Activated naive CD4-positive, alpha-beta T cell treated with anti-CD3 and anti-CD28 coated beads, Interleukin-2, amount 10 ng/mL, durations not matched to agents 5 hours and 36 hours (primary cell): Measurements from ENCODE around the gene ABCG4. TPM values are rescaled to one million over a fixed set of nuclear protein-coding genes. Genes with fewer than 3 reads are reported as not detected.

ENCODE experiments used
- total RNA-seq, 2 experiments: library from RNA; stranded (reverse); gene quantifications; one replicate each; pipeline ENCODE4 v1.2.3, GENCODE V29; 2021

ABCG4 gene
- total RNA-seq, result not detected

GRCh38 chr11:119149018-119149785 lies at the start of gene ABCG4:
ABCG4 (plus strand) TSS chr11:119149052; CDS start chr11:119149966, 914 bp downstream.

GRCh38 chr11:119101759-119102423 lies 47.0 kb upstream of the ABCG4 start, which contains the start of gene DPAGT1:
DPAGT1 (minus strand) TSS chr11:119101853; CDS start chr11:119101655, 198 bp downstream.

GRCh38 chr11:119106564-119107537 lies 42.0 kb upstream of the ABCG4 start, which contains the start of gene C2CD2L:
C2CD2L (plus strand) TSS chr11:119107344; CDS start chr11:119107742, 398 bp downstream.

GRCh38 chr11:119121008-119121810 lies 27.6 kb upstream of the ABCG4 start, which contains the start of gene HINFP:
HINFP (plus strand) TSS chr11:119121580; CDS start chr11:119126945, 5,365 bp downstream.

GRCh38 chr11:119168471-119169281 lies 19.8 kb downstream of the ABCG4 start, which contains the start of gene NLRX1:
NLRX1 (plus strand) TSS chr11:119168725; CDS start chr11:119171404, 2,679 bp downstream.

GRCh38 chr11:119205574-119206510 lies 57.0 kb downstream of the ABCG4 start, which contains the start of gene CBL:
CBL (plus strand) TSS chr11:119206339; CDS start chr11:119206418, 79 bp downstream.

Other genes with a start within 250 kb of the ABCG4 start
- 10 to 100 TPM; 96.7 to 99.1 TPM for gene BCL9L, start 223.1 kb upstream of the ABCG4 start, total RNA-seq
- not detected for gene UPK2, start 192.8 kb upstream of the ABCG4 start, total RNA-seq
- gene FOXR1, start 177.3 kb upstream of the ABCG4 start, total RNA-seq, result not detected
- gene CENATAC, start 150.9 kb upstream of the ABCG4 start, total RNA-seq, result 10 to 100 TPM; 41.0 to 47.5 TPM
- 1,000 to 10,000 TPM; 1,829 to 1,882 TPM for gene RPS25, start 130.7 kb upstream of the ABCG4 start, total RNA-seq
- 10 to 100 TPM; 49.5 to 54.4 TPM for gene TRAPPC4, start 130.3 kb upstream of the ABCG4 start, total RNA-seq
- 10 to 100 TPM; 20.0 to 20.4 TPM for gene SLC37A4, start 118.2 kb upstream of the ABCG4 start, total RNA-seq
- 100 to 1,000 TPM; 111 to 123 TPM for gene HYOU1, start 91.8 kb upstream of the ABCG4 start, total RNA-seq
- gene VPS11, start 81.2 kb upstream of the ABCG4 start, total RNA-seq, result 10 to 100 TPM; 34.2 to 36.2 TPM
- gene HMBS, start 64.2 kb upstream of the ABCG4 start, total RNA-seq, result 10 to 100 TPM; 16.4 to 16.7 TPM
- 10 to 100 TPM; 46.7 to 49.2 TPM for gene DPAGT1, start 47.2 kb upstream of the ABCG4 start, total RNA-seq
- 10 to 100 TPM; 28.3 to 28.4 TPM for gene C2CD2L, start 41.7 kb upstream of the ABCG4 start, total RNA-seq
- gene HINFP, start 27.5 kb upstream of the ABCG4 start, total RNA-seq, result 10 to 100 TPM; 47.6 to 48.7 TPM
- gene NLRX1, start 19.7 kb downstream of the ABCG4 start, total RNA-seq, result 10 to 100 TPM; 24.2 to 24.3 TPM
- under 1 TPM; 0.51 to 0.81 TPM for gene NHERF4, start 36.4 kb downstream of the ABCG4 start, total RNA-seq
- 10 to 100 TPM; 41.3 to 47.0 TPM for gene CBL, start 57.3 kb downstream of the ABCG4 start, total RNA-seq
- gene MCAM, start 168.1 kb downstream of the ABCG4 start, total RNA-seq, result 1 to 10 TPM; 1.1 to 1.5 TPM
- 10 to 100 TPM; 29.8 to 30.5 TPM for gene RNF26, start 185.5 kb downstream of the ABCG4 start, total RNA-seq
- not detected for gene C1QTNF5, start 191.8 kb downstream of the ABCG4 start, total RNA-seq
- not detected for gene MFRP, start 197.7 kb downstream of the ABCG4 start, total RNA-seq
- under 1 TPM; 0.40 to 0.89 TPM for gene USP2, start 232.6 kb downstream of the ABCG4 start, total RNA-seq